ENCODE results near the gene ARIH2. TPM values are rescaled to one million over a fixed set of nuclear protein-coding genes. Genes with fewer than 3 reads are reported as not detected.

The ARIH2 gene
- total and polyA plus RNA-seq, 2 of the 8 experiments (the other 6 are each of a cell fraction or from before 2014, with no cell fraction given), result 72.9 to 136 TPM

GRCh38 chr3:48891606-48892005 lies 27.0 kb upstream of the ARIH2 start:
- no peaks in the 10 kb centered on the region for H3K27me3 ChIP-seq (replicated peaks in 1 of 4; ENCODE audit: control insufficient read depth in 3 of 4, extremely low read depth in 1 of 4, insufficient read depth in 3 of 4, low read length in 3 of 4)
- no peak overlapping the region for H2AK5ac ChIP-seq (ENCODE audit: low read depth, low read length)
- H3K18ac ChIP-seq (ENCODE audit: extremely low read depth, low read length), result no peak overlapping the region
- no peaks in the 10 kb centered on the region for H3K79me2 ChIP-seq (ENCODE audit: control insufficient read depth in 1 of 2, insufficient read depth in 2 of 2, low read length in 2 of 2)
- H3K56ac ChIP-seq (replicated peaks; ENCODE audit: insufficient read length, low read depth, low read length), result no peak overlapping the region
- WGBS, 2 experiments (ENCODE audit: extremely low coverage in 1 of 2, insufficient coverage in 1 of 2, insufficient read length in 1 of 2, insufficient replicate concordance in 2 of 2, low coverage in 1 of 2, low lambda C conversion rate in 2 of 2, missing lambda C conversion rate in 1 of 2), result 91 to 100% methylated on average over 2 to 8 of the region's 8 CpGs
- POLR2A ChIA-PET (ENCODE audit: partially characterized antibody), result no interaction called here
- H3K27ac ChIP-seq (ENCODE audit: low read depth, low read length), result no peak overlapping the region
- H2BK5ac ChIP-seq (ENCODE audit: low read depth, low read length), result no peak overlapping the region
- H3K14ac ChIP-seq (ENCODE audit: insufficient read length), result no peak overlapping the region
- no peaks in the 10 kb centered on the region for H3K36me3 ChIP-seq (ENCODE audit: control insufficient read depth in 2 of 4, insufficient read depth in 4 of 4, low read length in 3 of 4)
- H3K9ac ChIP-seq (replicated peaks in 1 of 4; ENCODE audit: extremely low read depth in 1 of 4, low read depth in 3 of 4, low read length in 3 of 4), result no peak overlapping the region
- no peaks in the 10 kb centered on the region for H4K20me1 ChIP-seq (replicated peaks in 1 of 2; ENCODE audit: control insufficient read depth in 1 of 2, insufficient read depth in 2 of 2, low read length in 2 of 2)
- H3K4me3 ChIP-seq (ENCODE audit: extremely low read depth in 1 of 4, insufficient read depth in 2 of 4, low read depth in 3 of 4, low read length in 4 of 4), result no peak overlapping the region
- H2BK120ac ChIP-seq (replicated peaks; ENCODE audit: low read depth, low read length), result no peak overlapping the region
- no peak overlapping the region for H3K4ac ChIP-seq (replicated peaks; ENCODE audit: insufficient read length, low read depth, low read length)
- FAIRE-seq, result no peak
- no peaks in the 10 kb centered on the region for H3K9me3 ChIP-seq (ENCODE audit: insufficient read depth in 2 of 2, low read depth in 1 of 2, low read length in 1 of 2)
- no peak overlapping the region for H2BK15ac ChIP-seq (ENCODE audit: low read length)
- H3K4me1 ChIP-seq (replicated peaks in 1 of 4; ENCODE audit: control insufficient read depth in 3 of 4, insufficient read depth in 4 of 4, low read length in 3 of 4), result no peaks in the 10 kb centered on the region
- no peaks in the 10 kb centered on the region for H3K79me1 ChIP-seq (ENCODE audit: low read depth, low read length)
- CTCF ChIA-PET (ENCODE audit: partially characterized antibody), result interaction anchor here (0.6 kb wide), 1 partner anchor 1095 kb away, joined by 3 read pairs; no protein-coding TSS in a partner anchor
- no peak for DNase-seq (ENCODE audit: low read depth in 1 of 2, low spot score in 2 of 2)
- no peak overlapping the region for H2BK20ac ChIP-seq (ENCODE audit: low read length)
- no peak overlapping the region for H4K8ac ChIP-seq (ENCODE audit: extremely low read depth, insufficient read depth, low read length)
- no peak overlapping the region for H4K91ac ChIP-seq (replicated peaks; ENCODE audit: insufficient read length, low read length)
- H2AFZ ChIP-seq (ENCODE audit: low read length), result no peak overlapping the region
- no peaks in the 10 kb centered on the region for H3K23me2 ChIP-seq (ENCODE audit: low read depth, low read length)
- H3K23ac ChIP-seq (ENCODE audit: insufficient read length), result no peak overlapping the region
- no peak overlapping the region for H3K4me2 ChIP-seq (ENCODE audit: insufficient read depth in 1 of 2, low read depth in 2 of 2, low read length in 2 of 2)
- no peak overlapping the region for H4K5ac ChIP-seq (ENCODE audit: insufficient read length, low read depth, low read length)
- no peak overlapping the region for H2BK12ac ChIP-seq (ENCODE audit: low read depth, low read length)
- TF ChIP-seq SP2 (IDR thresholded peaks at IDR 0.05; ENCODE audit: low read length) (no peak), ZNF274 (IDR thresholded peaks at IDR 0.05; ENCODE audit: borderline replicate concordance, extremely low read depth, low read length) (no peak), SAP30 (IDR thresholded peaks at IDR 0.05; ENCODE audit: insufficient read depth, insufficient replicate concordance, low read length) (no peak), MAFK (IDR thresholded peaks at IDR 0.05; ENCODE audit: low read depth, low read length) (no peak), HDAC6 (IDR thresholded peaks at IDR 0.05; ENCODE audit: low read depth, low read length) (no peak), CHD1 (IDR thresholded peaks at IDR 0.05; ENCODE audit: low read depth, low read length) (no peak), SUZ12 (IDR thresholded peaks at IDR 0.05; ENCODE audit: low read length) (no peak), KDM1A (IDR thresholded peaks at IDR 0.05; ENCODE audit: borderline replicate concordance, low read length) (no peak), RNF2 (IDR thresholded peaks at IDR 0.05; ENCODE audit: borderline replicate concordance, low read depth, low read length, missing control alignments, poor library complexity, severe bottlenecking) (no peak), TAF1 (IDR thresholded peaks at IDR 0.05; ENCODE audit: low read depth, low read length) (no peak), SIX5 (IDR thresholded peaks at IDR 0.05; ENCODE audit: low read depth, low read length) (no peak)
- TF ChIP-seq, protein P1, sequence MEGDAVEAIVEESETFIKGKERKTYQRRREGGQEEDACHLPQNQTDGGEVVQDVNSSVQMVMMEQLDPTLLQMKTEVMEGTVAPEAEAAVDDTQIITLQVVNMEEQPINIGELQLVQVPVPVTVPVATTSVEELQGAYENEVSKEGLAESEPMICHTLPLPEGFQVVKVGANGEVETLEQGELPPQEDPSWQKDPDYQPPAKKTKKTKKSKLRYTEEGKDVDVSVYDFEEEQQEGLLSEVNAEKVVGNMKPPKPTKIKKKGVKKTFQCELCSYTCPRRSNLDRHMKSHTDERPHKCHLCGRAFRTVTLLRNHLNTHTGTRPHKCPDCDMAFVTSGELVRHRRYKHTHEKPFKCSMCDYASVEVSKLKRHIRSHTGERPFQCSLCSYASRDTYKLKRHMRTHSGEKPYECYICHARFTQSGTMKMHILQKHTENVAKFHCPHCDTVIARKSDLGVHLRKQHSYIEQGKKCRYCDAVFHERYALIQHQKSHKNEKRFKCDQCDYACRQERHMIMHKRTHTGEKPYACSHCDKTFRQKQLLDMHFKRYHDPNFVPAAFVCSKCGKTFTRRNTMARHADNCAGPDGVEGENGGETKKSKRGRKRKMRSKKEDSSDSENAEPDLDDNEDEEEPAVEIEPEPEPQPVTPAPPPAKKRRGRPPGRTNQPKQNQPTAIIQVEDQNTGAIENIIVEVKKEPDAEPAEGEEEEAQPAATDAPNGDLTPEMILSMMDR (IDR thresholded peaks at IDR 0.05; ENCODE audit: control extremely low read depth in 1 of 3, insufficient read depth in 1 of 3, low read depth in 1 of 3, low read length in 3 of 3), result no peak

Measured in H1 (cell line).